ENCODE measurements around the gene LRFN3.
A peak's percentile ranks its signal among the peaks of the same experiment; 100 is the strongest.
"Not testable (repeated sequence)": the region's sequence is repeated elsewhere in the genome, so short reads cannot be mapped to it uniquely, and the experiment has no call there.

The LRFN3 gene

GRCh38 chr19:35935911-35936737 lies at the start of gene LRFN3:
Gene LRFN3, plus strand, starts transcription at chr19:35936374. Its CDS starts 3,052 bp downstream, at chr19:35939426.
- DNase-seq (ENCODE audit: low spot score) = peak; percentile 24

DNA sequence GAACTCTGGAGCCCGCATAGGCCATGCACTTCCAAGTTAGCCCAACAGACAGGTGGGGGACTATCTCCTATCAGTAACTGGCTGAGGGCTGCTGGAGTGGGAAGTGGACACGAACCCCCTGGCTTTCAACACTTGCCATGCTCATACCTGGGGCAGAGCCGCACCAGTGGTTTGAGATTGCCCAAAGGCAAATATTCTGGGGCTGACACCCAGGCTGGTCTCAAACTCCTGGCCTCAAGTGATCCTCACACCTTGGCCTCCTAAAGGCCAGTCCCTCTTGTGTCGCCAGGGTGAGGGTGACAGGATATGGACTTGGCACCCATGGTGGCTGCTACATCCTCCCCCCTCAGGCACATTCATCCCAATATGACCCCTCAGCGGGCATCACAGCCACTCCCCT lies 49.0 kb upstream of the LRFN3 start:
- no peak for DNase-seq (ENCODE audit: low spot score)

- no peak for DNase-seq (ENCODE audit: low spot score)
Measured at GRCh38 chr19:35888398-35888797, 47.8 kb upstream of the LRFN3 start.

GRCh38 chr19:35889370-35890112 lies 46.6 kb upstream of the LRFN3 start:
- DNase-seq (ENCODE audit: low spot score) = no peak

DNA sequence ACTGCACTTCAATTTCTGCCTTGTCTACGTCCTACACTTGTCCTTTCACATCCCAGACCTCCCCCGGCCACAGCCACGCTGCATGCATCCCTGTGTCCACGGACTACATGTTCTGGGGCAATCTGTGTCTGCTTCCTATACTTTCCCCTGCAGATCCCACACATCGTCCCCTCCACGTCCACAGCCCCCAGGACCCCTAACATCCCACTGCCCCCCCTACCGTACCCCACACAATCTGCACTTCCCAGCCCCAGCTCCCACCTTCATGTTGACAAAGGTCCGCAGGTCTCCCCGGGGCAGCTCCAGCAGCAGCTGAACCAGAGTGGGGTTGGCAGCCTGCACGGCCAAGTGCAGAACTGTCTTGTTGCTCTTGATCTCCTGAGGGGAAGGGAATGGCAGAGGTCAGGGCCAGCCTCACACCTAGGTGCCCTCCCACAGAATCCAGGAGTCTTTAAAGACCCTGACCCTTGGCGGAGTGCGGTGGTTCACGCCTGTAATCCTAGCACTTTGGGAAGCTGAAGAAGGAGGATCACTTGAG lies 46.0 kb upstream of the LRFN3 start:
- no peak for DNase-seq (ENCODE audit: low spot score)

DNA sequence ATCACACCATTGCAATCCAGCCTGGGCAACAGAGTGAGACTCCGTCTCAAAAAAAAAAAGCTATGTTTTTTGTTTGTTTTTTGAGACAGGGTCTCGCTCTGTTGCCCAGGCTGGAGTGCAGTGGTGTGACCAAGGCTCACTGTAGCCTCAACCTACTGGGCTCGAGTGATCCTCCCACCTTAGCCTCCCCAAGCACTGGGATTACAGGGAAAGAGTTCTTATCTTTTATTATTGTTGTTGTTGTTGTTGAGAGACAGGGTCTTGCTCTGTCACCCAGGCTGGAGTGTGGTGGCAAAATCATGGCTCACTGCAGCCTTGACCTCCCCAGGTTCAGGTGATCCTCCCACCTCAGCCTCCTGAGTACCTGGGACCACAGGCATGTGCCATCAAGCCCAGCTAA lies 44.4 kb upstream of the LRFN3 start:
- DNase-seq (ENCODE audit: low spot score) = not testable (repeated sequence)

- DNase-seq (ENCODE audit: low spot score) = no peak
Measured at GRCh38 chr19:35894342-35894741, 41.8 kb upstream of the LRFN3 start.

GRCh38 chr19:35895911-35896642 lies 40.1 kb upstream of the LRFN3 start:
- DNase-seq (ENCODE audit: low spot score) = no peak

- no peak for DNase-seq (ENCODE audit: low spot score)
Measured at GRCh38 chr19:35896643-35897040, 39.5 kb upstream of the LRFN3 start.

- DNase-seq (ENCODE audit: low spot score) = no peak
Measured at GRCh38 chr19:35897706-35898451, 38.3 kb upstream of the LRFN3 start.

DNA sequence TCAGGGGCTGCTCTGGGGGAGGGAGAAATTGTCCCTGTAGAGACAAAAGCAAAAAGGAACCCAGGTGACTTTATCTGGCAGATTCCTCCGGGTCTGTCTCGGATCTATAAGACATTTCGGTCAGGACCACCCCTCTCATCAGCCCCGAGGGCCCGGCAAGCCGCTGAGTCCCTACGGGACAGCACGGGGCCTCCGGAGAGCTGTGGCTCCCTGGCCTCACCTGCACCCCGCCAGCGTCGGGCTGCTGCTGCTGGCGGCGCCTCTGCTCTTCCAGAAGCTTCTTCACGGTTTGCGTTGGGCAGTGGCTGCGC lies 37.7 kb upstream of the LRFN3 start:
- DNase-seq (ENCODE audit: low spot score) = no peak

DNA sequence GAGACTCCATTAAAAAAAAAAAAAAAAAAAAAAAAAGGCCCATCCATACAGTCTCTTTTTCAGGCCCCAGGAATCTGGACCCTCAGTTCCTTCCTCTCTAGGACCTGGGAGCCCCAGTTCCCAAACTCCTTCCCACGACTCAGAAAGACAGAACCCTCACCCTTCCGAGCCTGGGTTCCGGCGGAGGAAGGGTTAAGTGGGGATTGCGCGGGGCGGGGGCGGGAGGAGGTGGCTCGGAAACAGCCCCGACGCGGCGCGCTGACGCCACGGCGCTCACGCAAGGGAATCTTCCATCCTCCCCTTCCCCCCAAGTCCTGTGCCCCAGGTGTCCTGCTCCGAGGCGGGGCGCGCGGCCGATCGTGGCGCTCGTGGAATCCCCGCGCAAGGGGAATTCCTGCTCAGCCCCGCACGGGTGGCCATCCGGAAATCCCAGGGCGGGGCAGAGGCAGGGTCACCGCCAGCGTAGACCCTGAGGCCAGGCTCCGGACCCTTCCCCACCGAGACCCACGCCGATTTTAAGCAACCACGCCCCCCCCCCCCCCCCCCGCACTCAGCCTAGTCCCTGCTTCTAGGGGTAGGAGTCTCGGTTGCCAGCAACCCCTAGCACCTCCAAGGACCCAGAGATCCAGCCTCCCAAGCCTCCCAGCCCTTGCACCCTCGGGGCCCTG lies 36.5 kb upstream of the LRFN3 start:
- DNase-seq (ENCODE audit: low spot score) = peak; percentile 92

DNA sequence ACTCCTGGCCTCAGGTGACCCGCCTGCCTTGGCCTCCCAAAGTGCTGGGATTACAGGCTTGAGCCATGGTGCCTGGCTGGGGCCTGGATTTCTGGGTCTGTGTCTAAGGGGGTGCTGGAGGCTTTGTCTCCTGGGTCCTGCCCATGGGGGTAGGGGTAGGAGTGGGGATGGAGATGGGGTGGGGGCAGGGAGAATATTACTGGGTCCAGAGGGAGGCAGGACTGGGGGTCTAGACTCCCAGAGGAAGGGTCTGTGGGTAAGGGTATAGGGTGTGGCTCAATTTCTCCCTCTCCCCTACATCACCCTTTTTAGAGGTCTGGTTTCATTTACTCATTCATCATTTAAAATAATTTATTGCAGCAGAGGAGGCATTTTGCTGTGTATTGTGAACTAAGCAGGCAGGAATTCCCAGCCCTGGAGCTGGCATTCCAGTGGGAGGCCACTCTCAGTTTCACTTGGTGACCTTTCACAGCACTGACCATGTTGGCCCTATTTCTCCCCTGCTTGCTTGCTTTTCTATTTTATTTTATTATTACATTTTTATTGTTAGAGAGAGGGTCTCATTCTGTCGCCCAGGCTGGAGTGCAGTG lies 35.0 kb upstream of the LRFN3 start:
- no peak for DNase-seq (ENCODE audit: low spot score)

DNA sequence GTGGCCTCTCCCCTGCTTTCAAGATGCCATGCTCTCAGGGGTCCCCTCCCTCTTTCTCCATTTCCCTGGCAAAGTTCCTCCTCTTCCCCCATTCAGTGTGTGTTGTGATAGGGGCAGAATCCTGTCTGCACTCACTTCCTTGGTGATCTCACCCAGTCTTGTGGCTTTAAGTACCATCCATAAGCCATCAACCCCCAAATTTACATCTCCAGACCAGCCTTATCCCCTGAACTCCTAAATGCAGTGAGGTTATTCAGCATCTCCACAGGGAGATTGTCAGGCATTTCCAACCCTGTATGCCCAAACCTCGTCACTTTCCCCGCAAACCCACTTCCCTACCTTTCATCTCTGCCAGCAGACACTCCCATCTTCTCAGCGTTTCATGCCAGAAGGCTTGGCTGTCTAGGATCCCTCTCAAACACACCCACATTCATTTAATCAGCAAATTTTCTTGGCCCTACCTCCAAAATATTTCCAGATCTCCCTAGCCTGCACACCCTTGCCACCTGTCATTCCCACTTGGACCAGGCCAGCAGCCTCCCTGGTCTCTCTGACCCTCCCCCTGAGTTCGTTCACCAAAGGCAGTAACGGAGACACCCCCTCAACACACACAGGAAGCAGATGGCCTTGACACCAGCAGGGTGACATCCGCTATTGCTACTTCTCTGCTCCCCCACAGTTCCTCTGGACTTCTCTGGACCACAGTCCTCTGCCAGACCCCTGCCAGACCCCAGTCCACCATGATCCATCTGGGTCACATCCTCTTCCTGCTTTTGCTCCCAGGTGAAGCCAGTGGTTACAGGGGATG lies 34.1 kb upstream of the LRFN3 start, which contains the start of gene HCST:
HCST (plus strand) TSS at position 676 of the 808 bp plus-strand sequence; CDS start at position 741, 65 bp downstream.
- peak; percentile 53 for DNase-seq (ENCODE audit: low spot score)

- no peak for DNase-seq (ENCODE audit: low spot score)
Measured at GRCh38 chr19:35902870-35903475, 33.2 kb upstream of the LRFN3 start.

DNA sequence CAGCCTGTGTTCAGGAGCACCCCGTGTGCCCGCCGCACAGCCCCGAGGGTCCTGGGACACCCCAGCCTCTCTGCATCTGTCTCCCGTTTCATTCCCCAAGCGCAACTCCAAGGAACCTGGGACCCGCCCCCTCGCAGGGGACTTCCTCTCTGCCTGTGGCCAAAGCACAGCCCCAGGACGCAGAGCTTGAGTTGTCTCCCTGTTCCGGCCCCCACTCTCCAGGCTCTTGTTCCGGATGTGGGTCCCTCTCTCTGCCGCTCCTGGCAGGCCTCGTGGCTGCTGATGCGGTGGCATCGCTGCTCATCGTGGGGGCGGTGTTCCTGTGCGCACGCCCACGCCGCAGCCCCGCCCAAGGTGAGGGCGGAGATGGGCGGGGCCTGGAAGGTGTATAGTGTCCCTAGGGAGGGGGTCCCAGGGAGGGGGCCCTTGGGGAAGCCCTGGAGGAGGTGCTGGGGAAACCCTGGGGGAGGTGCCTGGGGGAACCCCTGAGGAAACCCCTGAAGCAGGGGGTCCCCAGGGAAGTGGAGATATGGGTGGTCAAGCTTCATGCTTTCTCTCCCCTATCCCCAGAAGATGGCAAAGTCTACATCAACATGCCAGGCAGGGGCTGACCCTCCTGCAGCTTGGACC lies 32.5 kb upstream of the LRFN3 start:
- DNase-seq (ENCODE audit: low spot score) = peak; percentile 85

- no peak for DNase-seq (ENCODE audit: low spot score)
Measured at GRCh38 chr19:35904311-35905068, 31.7 kb upstream of the LRFN3 start.

DNA sequence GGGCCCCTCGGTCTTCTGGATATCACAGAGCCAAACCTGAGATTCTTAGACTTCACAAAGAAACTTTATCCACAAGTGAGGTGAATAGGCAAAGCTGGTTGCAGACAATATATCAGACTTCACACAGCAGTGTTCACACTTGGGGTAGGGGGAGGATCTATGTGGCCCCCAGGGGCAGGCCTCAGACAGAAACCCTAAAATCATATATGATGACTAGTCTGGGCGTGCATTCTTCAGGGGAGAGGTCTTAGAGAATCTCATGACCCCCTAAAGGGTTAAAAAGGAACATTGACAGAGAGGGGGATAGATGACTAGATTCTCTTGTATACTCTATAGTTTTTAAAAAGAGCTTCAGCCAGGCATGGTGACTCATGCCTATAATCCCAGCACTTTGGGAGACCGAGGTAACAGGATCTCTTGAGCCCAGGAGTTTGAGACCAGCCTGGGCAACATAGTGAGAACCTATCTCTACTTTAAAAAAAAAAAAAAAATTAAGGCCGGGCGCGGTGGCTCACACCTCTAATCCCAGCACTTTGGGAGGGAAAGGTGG lies 30.9 kb upstream of the LRFN3 start:
- DNase-seq (ENCODE audit: low spot score) = no peak
